SK-N-SH treated with all-trans-retinoic acid at 6 μM for 48 hours (cell line): ENCODE data around the gene TRUB1.
A peak's percentile ranks its signal among the peaks of the same experiment; 100 is the strongest.

Source experiments
- ATAC-seq: fragments of 200-7000 bp; cut with Tn5 transposase; 3 replicates; pipeline ENCODE4 v1.9.1; 2020; ENCODE audit warnings: mild to moderate bottlenecking, moderate library complexity
- ARNTL ChIP-seq: fragments of 450-650 bp; formaldehyde crosslinking; IDR thresholded peaks from 2 replicates; pipeline ENCODE4 v1.5.0; 2020; ENCODE audit warnings: low read depth, mild to moderate bottlenecking, moderate library complexity, borderline replicate concordance
- BACH2 ChIP-seq: fragments of 250-450 bp; sonication (Bioruptor Pico); IDR thresholded peaks from 2 replicates; pipeline ENCODE4 v1.9.0; 2021; ENCODE audit warnings: mild to moderate bottlenecking, borderline replicate concordance
- CSDC2 ChIP-seq: fragments of 250-450 bp; sonication (Bioruptor Pico); IDR thresholded peaks from 2 replicates; pipeline ENCODE4 v1.5.0; 2020; ENCODE audit warnings: mild to moderate bottlenecking, moderate library complexity
- ESRRG ChIP-seq: fragments of 250-450 bp; sonication (Bioruptor Pico); IDR thresholded peaks from 2 replicates; pipeline ENCODE4 v1.6.1; 2021; ENCODE audit warnings: mild to moderate bottlenecking
- GLIS3 ChIP-seq: fragments of 250-450 bp; sonication (Bioruptor Pico); IDR thresholded peaks from 2 replicates; pipeline ENCODE4 v1.5.0; 2020; ENCODE audit warnings: mild to moderate bottlenecking, moderate library complexity
- ISL1 ChIP-seq: fragments of 250-450 bp; sonication (Bioruptor Pico); IDR thresholded peaks from 2 replicates; pipeline ENCODE4 v2.1.2; 2022; ENCODE audit warnings: mild to moderate bottlenecking, moderate library complexity
- OSR1 ChIP-seq: fragments of 250-450 bp; sonication (Bioruptor Pico); IDR thresholded peaks from 2 replicates; pipeline ENCODE4 v1.8.0; 2022; ENCODE audit warnings: moderate library complexity, mild to moderate bottlenecking, inconsistent platforms
- PPARA ChIP-seq: fragments of 250-450 bp; sonication (Bioruptor Pico); IDR thresholded peaks from 2 replicates; pipeline ENCODE4 v1.5.0; 2020; ENCODE audit warnings: mild to moderate bottlenecking, borderline replicate concordance
- RARB ChIP-seq: fragments of 250-450 bp; sonication (Bioruptor Pico); IDR thresholded peaks from 2 replicates; pipeline ENCODE4 v1.8.0; 2021; ENCODE audit warnings: mild to moderate bottlenecking, moderate library complexity
- SNAI2 ChIP-seq: fragments of 250-450 bp; sonication (Bioruptor Pico); IDR thresholded peaks from 2 replicates; pipeline ENCODE4 v1.5.0; 2020; ENCODE audit warnings: mild to moderate bottlenecking, moderate library complexity
- TCF4 ChIP-seq: fragments of 250-450 bp; sonication (Bioruptor Pico); IDR thresholded peaks from 2 replicates; pipeline ENCODE4 v1.8.0; 2021; ENCODE audit warnings: mild to moderate bottlenecking, moderate library complexity, borderline replicate concordance
- TOX ChIP-seq: fragments of 250-450 bp; sonication (Bioruptor Pico); IDR thresholded peaks from 2 replicates; pipeline ENCODE4 v1.8.0; 2021; ENCODE audit warnings: mild to moderate bottlenecking, moderate library complexity, borderline replicate concordance
- ZC3H10 ChIP-seq: fragments of 250-450 bp; sonication (Bioruptor Pico); IDR thresholded peaks from 2 replicates; pipeline ENCODE4 v1.5.1; 2021; ENCODE audit warnings: mild to moderate bottlenecking, moderate library complexity
- ZFP3 ChIP-seq: fragments of 250-450 bp; sonication (Bioruptor Pico); IDR thresholded peaks from 2 replicates; pipeline ENCODE4 v1.5.0; 2020; ENCODE audit warnings: mild to moderate bottlenecking, moderate library complexity
- ZFP30 ChIP-seq: fragments of 450-650 bp; formaldehyde crosslinking; IDR thresholded peaks from 2 replicates; pipeline ENCODE4 v1.5.0; 2022; ENCODE audit warnings: mild to moderate bottlenecking, moderate library complexity
- ZNF565 ChIP-seq: fragments of 450-650 bp; formaldehyde crosslinking; conservative IDR thresholded peaks from 2 replicates; pipeline ENCODE4 v1.5.0; 2020; ENCODE audit warnings: low read depth, mild to moderate bottlenecking, moderate library complexity
- ZNF70 ChIP-seq: fragments of 450-650 bp; formaldehyde crosslinking; IDR thresholded peaks from 2 replicates; pipeline ENCODE4 v1.5.0; 2020; ENCODE audit warnings: mild to moderate bottlenecking, moderate library complexity
- ZNF8 ChIP-seq: fragments of 450-650 bp; formaldehyde crosslinking; IDR thresholded peaks from 2 replicates; pipeline ENCODE4 v1.5.0; 2020; ENCODE audit warnings: mild to moderate bottlenecking, moderate library complexity
- TF ChIP-seq, protein P1 (sequence below): fragments of 250-450 bp; sonication (Bioruptor Pico); IDR thresholded peaks from 2 replicates; pipeline ENCODE4 v1.8.0; 2020; ENCODE audit warnings: mild to moderate bottlenecking, moderate library complexity, borderline replicate concordance
- TF ChIP-seq, protein P2 (sequence below): fragments of 250-450 bp; sonication (Bioruptor Pico); IDR thresholded peaks from 2 replicates; pipeline ENCODE4 v1.5.1; 2020; ENCODE audit warnings: low read depth, mild to moderate bottlenecking, moderate library complexity
- TF ChIP-seq, protein P3 (sequence below): fragments of 250-450 bp; sonication (Bioruptor Pico); IDR thresholded peaks from 2 replicates; pipeline ENCODE4 v1.8.0; 2021; ENCODE audit warnings: low read depth, mild to moderate bottlenecking, moderate library complexity, borderline replicate concordance
- TF ChIP-seq, protein P4 (sequence below): fragments of 250-450 bp; sonication (Bioruptor Pico); IDR thresholded peaks from 2 replicates; pipeline ENCODE4 v1.5.1; 2021; ENCODE audit warnings: mild to moderate bottlenecking, moderate library complexity
- TF ChIP-seq, protein P5 (sequence below): fragments of 250-450 bp; sonication (Bioruptor Pico); IDR thresholded peaks from 2 replicates; pipeline ENCODE4 v1.5.0; 2020; ENCODE audit warnings: mild to moderate bottlenecking, moderate library complexity

The TRUB1 gene

GRCh38 chr10:114957673-114958072, 19.7 kb downstream of the TRUB1 start:
- peak; percentile 73 for ATAC-seq
- no peak for TF ChIP-seq ESRRG
- TF ChIP-seq, protein P1, sequence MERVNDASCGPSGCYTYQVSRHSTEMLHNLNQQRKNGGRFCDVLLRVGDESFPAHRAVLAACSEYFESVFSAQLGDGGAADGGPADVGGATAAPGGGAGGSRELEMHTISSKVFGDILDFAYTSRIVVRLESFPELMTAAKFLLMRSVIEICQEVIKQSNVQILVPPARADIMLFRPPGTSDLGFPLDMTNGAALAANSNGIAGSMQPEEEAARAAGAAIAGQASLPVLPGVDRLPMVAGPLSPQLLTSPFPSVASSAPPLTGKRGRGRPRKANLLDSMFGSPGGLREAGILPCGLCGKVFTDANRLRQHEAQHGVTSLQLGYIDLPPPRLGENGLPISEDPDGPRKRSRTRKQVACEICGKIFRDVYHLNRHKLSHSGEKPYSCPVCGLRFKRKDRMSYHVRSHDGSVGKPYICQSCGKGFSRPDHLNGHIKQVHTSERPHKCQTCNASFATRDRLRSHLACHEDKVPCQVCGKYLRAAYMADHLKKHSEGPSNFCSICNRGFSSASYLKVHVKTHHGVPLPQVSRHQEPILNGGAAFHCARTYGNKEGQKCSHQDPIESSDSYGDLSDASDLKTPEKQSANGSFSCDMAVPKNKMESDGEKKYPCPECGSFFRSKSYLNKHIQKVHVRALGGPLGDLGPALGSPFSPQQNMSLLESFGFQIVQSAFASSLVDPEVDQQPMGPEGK (CRISPR knock-in tag): no peak
- no peak for TF ChIP-seq SNAI2 (CRISPR knock-in tag)

- TF ChIP-seq OSR1 (CRISPR knock-in tag): no peak
- no peak for TF ChIP-seq ZNF70 (CRISPR knock-in tag)
- TF ChIP-seq, protein P2, sequence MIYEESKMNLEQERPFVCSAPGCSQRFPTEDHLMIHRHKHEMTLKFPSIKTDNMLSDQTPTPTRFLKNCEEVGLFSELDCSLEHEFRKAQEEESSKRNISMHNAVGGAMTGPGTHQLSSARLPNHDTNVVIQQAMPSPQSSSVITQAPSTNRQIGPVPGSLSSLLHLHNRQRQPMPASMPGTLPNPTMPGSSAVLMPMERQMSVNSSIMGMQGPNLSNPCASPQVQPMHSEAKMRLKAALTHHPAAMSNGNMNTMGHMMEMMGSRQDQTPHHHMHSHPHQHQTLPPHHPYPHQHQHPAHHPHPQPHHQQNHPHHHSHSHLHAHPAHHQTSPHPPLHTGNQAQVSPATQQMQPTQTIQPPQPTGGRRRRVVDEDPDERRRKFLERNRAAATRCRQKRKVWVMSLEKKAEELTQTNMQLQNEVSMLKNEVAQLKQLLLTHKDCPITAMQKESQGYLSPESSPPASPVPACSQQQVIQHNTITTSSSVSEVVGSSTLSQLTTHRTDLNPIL (CRISPR knock-in tag): no peak
- no peak for TF ChIP-seq ZNF565
- TF ChIP-seq, protein P3, sequence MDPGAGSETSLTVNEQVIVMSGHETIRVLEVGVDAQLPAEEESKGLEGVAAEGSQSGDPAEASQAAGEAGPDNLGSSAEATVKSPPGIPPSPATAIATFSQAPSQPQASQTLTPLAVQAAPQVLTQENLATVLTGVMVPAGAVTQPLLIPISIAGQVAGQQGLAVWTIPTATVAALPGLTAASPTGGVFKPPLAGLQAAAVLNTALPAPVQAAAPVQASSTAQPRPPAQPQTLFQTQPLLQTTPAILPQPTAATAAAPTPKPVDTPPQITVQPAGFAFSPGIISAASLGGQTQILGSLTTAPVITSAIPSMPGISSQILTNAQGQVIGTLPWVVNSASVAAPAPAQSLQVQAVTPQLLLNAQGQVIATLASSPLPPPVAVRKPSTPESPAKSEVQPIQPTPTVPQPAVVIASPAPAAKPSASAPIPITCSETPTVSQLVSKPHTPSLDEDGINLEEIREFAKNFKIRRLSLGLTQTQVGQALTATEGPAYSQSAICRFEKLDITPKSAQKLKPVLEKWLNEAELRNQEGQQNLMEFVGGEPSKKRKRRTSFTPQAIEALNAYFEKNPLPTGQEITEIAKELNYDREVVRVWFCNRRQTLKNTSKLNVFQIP: no peak
- no peak for TF ChIP-seq TOX
- no peak for ATAC-seq
These were observed 24.4 kb downstream of the TRUB1 start for GRCh38 chr10:114962441-114962840.

DNA sequence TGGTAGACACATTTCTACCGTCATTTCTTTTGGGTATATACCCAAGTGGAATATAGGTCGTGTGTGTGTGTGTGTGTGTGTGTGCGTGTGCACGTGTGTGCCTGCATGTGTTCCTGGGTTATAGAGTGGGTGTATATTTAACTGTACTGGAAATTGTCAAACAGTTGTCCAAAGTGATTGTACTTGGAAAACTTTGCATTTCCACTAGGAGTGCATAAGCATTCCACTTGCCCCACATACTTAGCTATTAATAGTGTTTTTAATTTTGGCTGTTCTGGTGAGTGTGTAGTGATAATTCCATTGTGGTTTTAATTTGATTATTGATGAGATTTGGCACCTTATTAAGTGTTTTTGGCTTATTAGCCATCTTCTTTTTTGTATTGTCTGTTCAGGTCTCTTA, 25.9 kb downstream of the TRUB1 start:
- no peak for ATAC-seq
- TF ChIP-seq ARNTL (no peak), ZFP3 (CRISPR knock-in tag) (no peak), BACH2 (CRISPR knock-in tag) (no peak), TOX (no peak), CSDC2 (CRISPR knock-in tag) (no peak), ISL1 (CRISPR knock-in tag) (no peak)

DNA sequence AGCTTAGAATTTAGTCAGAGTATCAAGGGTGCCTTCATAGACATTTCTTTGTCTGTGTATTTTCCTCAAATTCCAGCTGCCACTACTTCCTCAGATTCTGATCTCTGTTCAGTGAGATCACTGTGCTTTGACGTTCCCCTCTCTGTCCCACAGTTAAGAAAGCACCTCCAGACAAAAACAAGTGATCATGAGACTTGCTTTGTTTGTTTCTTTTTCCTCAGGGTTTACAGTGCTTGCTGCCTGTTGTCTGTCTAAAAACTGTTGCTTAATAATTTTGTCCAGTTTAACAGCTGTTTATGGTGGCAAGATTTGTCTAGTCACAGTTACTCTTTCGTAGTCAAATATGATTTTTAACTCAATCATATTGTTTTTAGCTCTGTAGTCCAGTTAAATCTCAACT, 29.1 kb downstream of the TRUB1 start:
- TF ChIP-seq OSR1 (CRISPR knock-in tag) (no peak), ZNF70 (CRISPR knock-in tag) (no peak), ZNF565 (no peak), ZFP30 (no peak; the same call in 1 of the 2 replicates), ZNF8 (CRISPR knock-in tag) (no peak), SNAI2 (CRISPR knock-in tag) (no peak), ESRRG (no peak), PPARA (CRISPR knock-in tag) (no peak), ZFP3 (CRISPR knock-in tag) (no peak), TOX (no peak)
- TF ChIP-seq, protein P4, sequence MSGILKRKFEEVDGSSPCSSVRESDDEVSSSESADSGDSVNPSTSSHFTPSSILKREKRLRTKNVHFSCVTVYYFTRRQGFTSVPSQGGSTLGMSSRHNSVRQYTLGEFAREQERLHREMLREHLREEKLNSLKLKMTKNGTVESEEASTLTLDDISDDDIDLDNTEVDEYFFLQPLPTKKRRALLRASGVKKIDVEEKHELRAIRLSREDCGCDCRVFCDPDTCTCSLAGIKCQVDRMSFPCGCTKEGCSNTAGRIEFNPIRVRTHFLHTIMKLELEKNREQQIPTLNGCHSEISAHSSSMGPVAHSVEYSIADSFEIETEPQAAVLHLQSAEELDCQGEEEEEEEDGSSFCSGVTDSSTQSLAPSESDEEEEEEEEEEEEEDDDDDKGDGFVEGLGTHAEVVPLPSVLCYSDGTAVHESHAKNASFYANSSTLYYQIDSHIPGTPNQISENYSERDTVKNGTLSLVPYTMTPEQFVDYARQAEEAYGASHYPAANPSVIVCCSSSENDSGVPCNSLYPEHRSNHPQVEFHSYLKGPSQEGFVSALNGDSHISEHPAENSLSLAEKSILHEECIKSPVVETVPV (CRISPR knock-in tag): no peak
- TF ChIP-seq, protein P5, sequence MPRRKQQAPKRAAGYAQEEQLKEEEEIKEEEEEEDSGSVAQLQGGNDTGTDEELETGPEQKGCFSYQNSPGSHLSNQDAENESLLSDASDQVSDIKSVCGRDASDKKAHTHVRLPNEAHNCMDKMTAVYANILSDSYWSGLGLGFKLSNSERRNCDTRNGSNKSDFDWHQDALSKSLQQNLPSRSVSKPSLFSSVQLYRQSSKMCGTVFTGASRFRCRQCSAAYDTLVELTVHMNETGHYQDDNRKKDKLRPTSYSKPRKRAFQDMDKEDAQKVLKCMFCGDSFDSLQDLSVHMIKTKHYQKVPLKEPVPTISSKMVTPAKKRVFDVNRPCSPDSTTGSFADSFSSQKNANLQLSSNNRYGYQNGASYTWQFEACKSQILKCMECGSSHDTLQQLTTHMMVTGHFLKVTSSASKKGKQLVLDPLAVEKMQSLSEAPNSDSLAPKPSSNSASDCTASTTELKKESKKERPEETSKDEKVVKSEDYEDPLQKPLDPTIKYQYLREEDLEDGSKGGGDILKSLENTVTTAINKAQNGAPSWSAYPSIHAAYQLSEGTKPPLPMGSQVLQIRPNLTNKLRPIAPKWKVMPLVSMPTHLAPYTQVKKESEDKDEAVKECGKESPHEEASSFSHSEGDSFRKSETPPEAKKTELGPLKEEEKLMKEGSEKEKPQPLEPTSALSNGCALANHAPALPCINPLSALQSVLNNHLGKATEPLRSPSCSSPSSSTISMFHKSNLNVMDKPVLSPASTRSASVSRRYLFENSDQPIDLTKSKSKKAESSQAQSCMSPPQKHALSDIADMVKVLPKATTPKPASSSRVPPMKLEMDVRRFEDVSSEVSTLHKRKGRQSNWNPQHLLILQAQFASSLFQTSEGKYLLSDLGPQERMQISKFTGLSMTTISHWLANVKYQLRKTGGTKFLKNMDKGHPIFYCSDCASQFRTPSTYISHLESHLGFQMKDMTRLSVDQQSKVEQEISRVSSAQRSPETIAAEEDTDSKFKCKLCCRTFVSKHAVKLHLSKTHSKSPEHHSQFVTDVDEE: no peak
- no peak for ATAC-seq

GRCh38 chr10:114970515-114970914, 32.5 kb downstream of the TRUB1 start:
- peak; percentile 54; the same call in 2 of the 3 replicates for ATAC-seq
- TF ChIP-seq ZNF70 (CRISPR knock-in tag): no peak
- no peak for TF ChIP-seq RARB (CRISPR knock-in tag)
- TF ChIP-seq TOX: no peak
- TF ChIP-seq, protein P1 (CRISPR knock-in tag): no peak
- no peak for TF ChIP-seq ARNTL
- TF ChIP-seq ESRRG: no peak
- no peak for TF ChIP-seq ISL1 (CRISPR knock-in tag)
- TF ChIP-seq ZFP30: no peak
- TF ChIP-seq ZNF8 (CRISPR knock-in tag): no peak
- no peak for TF ChIP-seq SNAI2 (CRISPR knock-in tag)
- TF ChIP-seq GLIS3 (CRISPR knock-in tag): no peak
- no peak for TF ChIP-seq ZFP3 (CRISPR knock-in tag)
- no peak for TF ChIP-seq ZC3H10 (CRISPR knock-in tag)
- no peak for TF ChIP-seq PPARA (CRISPR knock-in tag)
- no peak for TF ChIP-seq TCF4 (CRISPR knock-in tag)
- no peak for TF ChIP-seq OSR1 (CRISPR knock-in tag)
- TF ChIP-seq, protein P2 (CRISPR knock-in tag): no peak
